PC-9 (cell line): ENCODE measurements around the gene PNKD. TPM values are rescaled to one million over a fixed set of nuclear protein-coding genes. Genes with fewer than 3 reads are reported as not detected.

Source experiments
- BruUV-seq: library from RNA; stranded (reverse); fragments of 400-500 nt; replicated peaks from 2 replicates; lab custom pipeline; 2021; lab: Mats Ljungman, UMichigan
- CTCF ChIA-PET: fragments of 300-600 bp; sonication (Branson Sonifier 250); formaldehyde crosslinking; loops from one replicate; lab custom pipeline; 2022; ENCODE audit warnings: antibody characterized with exemption; lab: Charles Lee
- POLR2A ChIA-PET: fragments of 300-600 bp; sonication (Branson Sonifier 250); formaldehyde crosslinking; loops from one replicate; lab custom pipeline; 2022; ENCODE audit warnings: antibody characterized with exemption; ENCODE audit not compliant: unreplicated experiment; lab: Charles Lee
- DNase-seq, 2 experiments: peaks; one replicate each; pipeline versions ENCODE4 v3.0.0 to v3.0.0-alpha.2; 2015 to 2022; ENCODE audit warnings: mixed read lengths in 1 of 2
- H2AFZ ChIP-seq: fragments of 200-600 bp; sonication (generic); 2 replicates; pipeline ENCODE4 v1.8.1; 2017; ENCODE audit warnings: antibody characterized with exemption
- H3F3A ChIP-seq: fragments of 200-600 bp; sonication (generic); 2 replicates; pipeline ENCODE4 v1.8.1; 2017; ENCODE audit warnings: antibody characterized with exemption, mild to moderate bottlenecking, low read depth; ENCODE audit not compliant: insufficient read depth
- H3K27ac ChIP-seq: fragments of 200-600 bp; sonication (generic); 2 replicates; pipeline ENCODE4 v1.6.1; 2016; ENCODE audit warnings: mixed run types
- H3K27me3 ChIP-seq: fragments of 200-600 bp; sonication (generic); 2 replicates; pipeline ENCODE4 v1.6.1; 2016; ENCODE audit warnings: low read depth, mixed run types; ENCODE audit not compliant: insufficient read depth
- H3K36me3 ChIP-seq: fragments of 200-600 bp; sonication (generic); 2 replicates; pipeline ENCODE4 v1.6.1; 2016; ENCODE audit warnings: low read depth, mixed run types
- H3K4me1 ChIP-seq: fragments of 200-600 bp; sonication (generic); replicated peaks from 2 replicates; pipeline ENCODE4 v1.6.1; 2016; ENCODE audit warnings: mixed run types; ENCODE audit not compliant: insufficient read depth
- H3K4me2 ChIP-seq: fragments of 200-600 bp; sonication (generic); 2 replicates; pipeline ENCODE4 v1.6.1; 2017; ENCODE audit warnings: mixed run types
- H3K4me3 ChIP-seq: fragments of 200-600 bp; sonication (generic); 2 replicates; pipeline ENCODE4 v1.6.1; 2016; ENCODE audit warnings: mixed run types
- H3K79me2 ChIP-seq: fragments of 200-600 bp; sonication (generic); 2 replicates; pipeline ENCODE4 v1.6.1; 2017; ENCODE audit warnings: low read depth, mixed run types
- H3K9me2 ChIP-seq: fragments of 200-600 bp; sonication (generic); 2 replicates; pipeline ENCODE4 v1.8.1; 2017; ENCODE audit warnings: mild to moderate bottlenecking; ENCODE audit not compliant: insufficient read depth
- H3K9me3 ChIP-seq: fragments of 200-600 bp; sonication (generic); 2 replicates; pipeline ENCODE4 v1.8.1; 2016; ENCODE audit warnings: low read depth; ENCODE audit not compliant: insufficient read depth
- H4K20me1 ChIP-seq: fragments of 200-600 bp; sonication (generic); 2 replicates; pipeline ENCODE4 v1.8.1; 2017; ENCODE audit not compliant: insufficient read depth
- EZH2 ChIP-seq: fragments of 200-600 bp; sonication (generic); IDR thresholded peaks from 2 replicates; pipeline ENCODE4 v1.8.0; 2017; ENCODE audit warnings: antibody characterized with exemption, low read depth
- intact Hi-C: fragments of 100-400 bp; cut with micrococcal nuclease; formaldehyde crosslinking; loops from one replicate; pipeline ENCODE4 v1.10.0; 2022; ENCODE audit not compliant: unreplicated experiment
- total RNA-seq: library from RNA; stranded (reverse); gene quantifications from 2 replicates; pipeline ENCODE4 v1.2.3, GENCODE V29; 2021
- TF ChIP-seq, protein P1 (sequence below): fragments of 200-600 bp; sonication (generic); conservative IDR thresholded peaks from 2 replicates; pipeline ENCODE4 v1.6.1; 2017; ENCODE audit warnings: mixed run types, antibody characterized with exemption, mild to moderate bottlenecking, moderate library complexity

The PNKD gene
- total RNA-seq, 1 experiment from 2014 or later = 102 TPM

GRCh38 chr2:218244204-218244603 lies 26.1 kb upstream of the PNKD start:
- Histone ChIP-seq H3K36me3 (peaks cover 24% of the 10 kb centered on the region), H3K4me1 (no peaks in the 10 kb centered on the region), H4K20me1 (no peaks in the 10 kb centered on the region), H3K79me2 (no peaks in the 10 kb centered on the region), H3K9me2 (no peaks in the 10 kb centered on the region), H3K4me3 (no peak overlapping the region), H3K4me2 (no peak overlapping the region), H3K9me3 (no peaks in the 10 kb centered on the region), H2AFZ (no peak overlapping the region), H3F3A (0 out of 2 replicates have a peak, but pooled peaks cover 7% of the 10 kb centered on the region), H3K27me3 (no peaks in the 10 kb centered on the region), H3K27ac (no peak overlapping the region)
- intact Hi-C loops = no loop called here
- ChIA-PET CTCF (no interaction called here), POLR2A (no interaction called here)
- TF ChIP-seq, protein P1, sequence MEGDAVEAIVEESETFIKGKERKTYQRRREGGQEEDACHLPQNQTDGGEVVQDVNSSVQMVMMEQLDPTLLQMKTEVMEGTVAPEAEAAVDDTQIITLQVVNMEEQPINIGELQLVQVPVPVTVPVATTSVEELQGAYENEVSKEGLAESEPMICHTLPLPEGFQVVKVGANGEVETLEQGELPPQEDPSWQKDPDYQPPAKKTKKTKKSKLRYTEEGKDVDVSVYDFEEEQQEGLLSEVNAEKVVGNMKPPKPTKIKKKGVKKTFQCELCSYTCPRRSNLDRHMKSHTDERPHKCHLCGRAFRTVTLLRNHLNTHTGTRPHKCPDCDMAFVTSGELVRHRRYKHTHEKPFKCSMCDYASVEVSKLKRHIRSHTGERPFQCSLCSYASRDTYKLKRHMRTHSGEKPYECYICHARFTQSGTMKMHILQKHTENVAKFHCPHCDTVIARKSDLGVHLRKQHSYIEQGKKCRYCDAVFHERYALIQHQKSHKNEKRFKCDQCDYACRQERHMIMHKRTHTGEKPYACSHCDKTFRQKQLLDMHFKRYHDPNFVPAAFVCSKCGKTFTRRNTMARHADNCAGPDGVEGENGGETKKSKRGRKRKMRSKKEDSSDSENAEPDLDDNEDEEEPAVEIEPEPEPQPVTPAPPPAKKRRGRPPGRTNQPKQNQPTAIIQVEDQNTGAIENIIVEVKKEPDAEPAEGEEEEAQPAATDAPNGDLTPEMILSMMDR = no peak
- no peak for TF ChIP-seq EZH2
- no peak for DNase-seq
- BruUV-seq = no TSS peak

DNA sequence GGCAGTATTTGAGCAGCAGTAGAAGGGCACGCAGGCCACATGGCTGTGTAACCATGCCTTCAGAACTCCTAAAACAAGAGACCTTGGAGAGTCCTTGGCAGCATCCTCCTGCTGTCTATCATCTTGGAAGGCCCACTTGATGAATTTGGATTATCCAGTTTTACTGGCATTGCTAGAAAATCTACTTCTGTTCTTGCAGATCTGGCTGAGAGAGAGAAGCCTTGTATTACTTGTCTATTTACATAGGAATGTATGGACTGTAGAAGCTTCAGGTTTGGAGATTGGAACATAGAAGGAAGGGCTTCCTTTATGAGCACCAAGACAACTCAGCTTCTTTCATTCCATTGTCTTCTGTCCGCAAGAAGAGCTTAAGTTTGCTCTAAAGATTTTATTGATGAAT lies 25.7 kb upstream of the PNKD start:
- 0 out of 2 replicates have a peak, but pooled peaks cover 7% of the 10 kb centered on the region for H3F3A ChIP-seq
- no peaks in the 10 kb centered on the region for H4K20me1 ChIP-seq
- intact Hi-C loops = no loop called here
- H3K27ac ChIP-seq = no peak overlapping the region
- no peak overlapping the region for H3K4me2 ChIP-seq
- ChIA-PET POLR2A (no interaction called here), CTCF (no interaction called here)
- no peaks in the 10 kb centered on the region for H3K9me2 ChIP-seq
- no peaks in the 10 kb centered on the region for H3K4me1 ChIP-seq
- peaks cover 28% of the 10 kb centered on the region for H3K36me3 ChIP-seq
- no peak for DNase-seq
- H3K27me3 ChIP-seq = no peaks in the 10 kb centered on the region
- H2AFZ ChIP-seq = no peak overlapping the region
- no peaks in the 10 kb centered on the region for H3K79me2 ChIP-seq
- TF ChIP-seq EZH2 = no peak
- TF ChIP-seq, protein P1 = no peak
- no peak overlapping the region for H3K4me3 ChIP-seq
- BruUV-seq = no TSS peak
- H3K9me3 ChIP-seq = no peaks in the 10 kb centered on the region

DNA sequence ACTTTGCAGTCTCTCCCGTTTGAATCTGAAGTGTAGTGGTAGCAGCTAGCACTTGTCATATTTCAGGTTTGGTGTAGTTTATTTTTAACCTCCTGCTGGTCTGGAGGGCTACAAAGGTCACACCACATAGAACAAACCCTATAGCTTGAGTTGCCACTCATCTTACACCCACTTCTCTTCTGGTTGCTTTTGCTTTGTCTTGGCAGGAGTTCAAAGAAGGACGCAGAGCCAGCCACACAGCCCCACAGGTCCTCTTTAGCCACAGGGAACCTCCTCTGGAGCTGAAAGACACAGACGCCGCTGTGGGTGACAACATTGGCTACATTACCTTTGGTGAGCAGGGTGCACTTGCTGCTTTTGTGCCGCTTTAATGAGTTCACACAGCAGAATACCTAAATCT lies 25.1 kb upstream of the PNKD start:
- H3K27me3 ChIP-seq = no peaks in the 10 kb centered on the region
- TF ChIP-seq EZH2 = no peak
- TF ChIP-seq, protein P1 = no peak
- H3K79me2 ChIP-seq = no peaks in the 10 kb centered on the region
- peaks cover 33% of the 10 kb centered on the region for H3K36me3 ChIP-seq
- H3F3A ChIP-seq = 0 out of 2 replicates have a peak, but pooled peaks cover 7% of the 10 kb centered on the region
- no peak for DNase-seq
- intact Hi-C loops = no loop called here
- no peak overlapping the region for H3K4me3 ChIP-seq
- ChIA-PET CTCF (no interaction called here), POLR2A (no interaction called here)
- no peaks in the 10 kb centered on the region for H3K4me1 ChIP-seq
- no peak overlapping the region for H3K27ac ChIP-seq
- H3K9me2 ChIP-seq = no peaks in the 10 kb centered on the region
- no peak overlapping the region for H2AFZ ChIP-seq
- no peaks in the 10 kb centered on the region for H4K20me1 ChIP-seq
- H3K4me2 ChIP-seq = no peak overlapping the region
- BruUV-seq = no TSS peak
- H3K9me3 ChIP-seq = no peaks in the 10 kb centered on the region
